ACC112 (cell line): ENCODE data around the gene METTL27.
"Not testable (repeated sequence)": the region's sequence is repeated elsewhere in the genome, so short reads cannot be mapped to it uniquely, and the experiment has no call there.

ENCODE experiments used
- H2AFZ ChIP-seq: fragments of 200-600 bp; sonication (generic); one replicate; pipeline ENCODE4 v1.6.0; 2017; ENCODE audit warnings: antibody characterized with exemption, low read length; ENCODE audit not compliant: unreplicated experiment
- H3K27ac ChIP-seq: fragments of 200-600 bp; sonication (generic); 2 replicates; pipeline ENCODE4 v1.5.1; 2014; ENCODE audit warnings: low read depth, mild to moderate bottlenecking, antibody characterized with exemption, low read length, moderate library complexity
- H3K27me3 ChIP-seq: fragments of 200-600 bp; sonication (generic); 2 replicates; pipeline ENCODE4 v1.6.1; 2014; ENCODE audit warnings: mild to moderate bottlenecking, antibody characterized with exemption, low read length, moderate library complexity, mixed read lengths; ENCODE audit not compliant: insufficient read depth
- H3K36me3 ChIP-seq: fragments of 200-600 bp; sonication (generic); 2 replicates; pipeline ENCODE4 v1.6.1; 2016; ENCODE audit warnings: mild to moderate bottlenecking, antibody characterized with exemption, low read length, moderate library complexity, mixed read lengths; ENCODE audit not compliant: insufficient read depth
- H3K4me1 ChIP-seq: fragments of 200-600 bp; sonication (generic); one replicate; pipeline ENCODE4 v1.6.1; 2016; ENCODE audit warnings: low read length, mixed read lengths; ENCODE audit not compliant: insufficient read depth, unreplicated experiment, control insufficient read depth
- H3K4me3 ChIP-seq: fragments of 200-600 bp; sonication (generic); 2 replicates; pipeline ENCODE4 v1.5.1; 2014; ENCODE audit warnings: mild to moderate bottlenecking, low read depth, low read length
- H3K79me2 ChIP-seq: fragments of 200-600 bp; sonication (generic); one replicate; pipeline ENCODE4 v1.6.0; 2016; ENCODE audit warnings: low read length; ENCODE audit not compliant: control insufficient read depth, unreplicated experiment, insufficient read depth

Gene METTL27

GRCh38 chr7:73842067-73842976, at the start of gene METTL27:
METTL27 (minus strand) TSS chr7:73842516; CDS start chr7:73842140, 376 bp downstream.
- peak within 1 kb of the TSS; percentile 91 for H2AFZ ChIP-seq
- no peaks in the 10 kb centered on the region for H3K36me3 ChIP-seq
- peak within 1 kb of the TSS; percentile 89 for H3K4me3 ChIP-seq
- no peaks in the 10 kb centered on the region for H3K79me2 ChIP-seq
- no peaks in the 10 kb centered on the region for H3K4me1 ChIP-seq
- H3K27ac ChIP-seq = no peak within 1 kb of the TSS
- no peaks in the 10 kb centered on the region for H3K27me3 ChIP-seq

GRCh38 chr7:73891178-73891885, 49.0 kb upstream of the METTL27 start:
- Histone ChIP-seq H3K4me3 (no peak overlapping the region), H3K27ac (no peak overlapping the region), H2AFZ (no peak overlapping the region), H3K79me2 (no peaks in the 10 kb centered on the region), H3K27me3 (no peaks in the 10 kb centered on the region), H3K36me3 (no peaks in the 10 kb centered on the region), H3K4me1 (peaks cover 41% of the 10 kb centered on the region)

GRCh38 chr7:73890555-73891147, 48.3 kb upstream of the METTL27 start:
- H3K27ac ChIP-seq = no peak overlapping the region

GRCh38 chr7:73888959-73889358, 46.6 kb upstream of the METTL27 start:
- no peaks in the 10 kb centered on the region for H3K36me3 ChIP-seq
- peaks cover 23% of the 10 kb centered on the region for H3K4me1 ChIP-seq
- no peaks in the 10 kb centered on the region for H3K27me3 ChIP-seq
- H3K79me2 ChIP-seq = no peaks in the 10 kb centered on the region
- H2AFZ ChIP-seq = no peak overlapping the region
- no peak overlapping the region for H3K27ac ChIP-seq
- no peak overlapping the region for H3K4me3 ChIP-seq

More at GRCh38 chr7:73890555-73891147, 48.3 kb upstream of the METTL27 start:
- no peak overlapping the region for H2AFZ ChIP-seq
- H3K4me1 ChIP-seq = peaks cover 39% of the 10 kb centered on the region
- no peak overlapping the region for H3K4me3 ChIP-seq
- H3K27me3 ChIP-seq = no peaks in the 10 kb centered on the region
- no peaks in the 10 kb centered on the region for H3K79me2 ChIP-seq
- no peaks in the 10 kb centered on the region for H3K36me3 ChIP-seq

- H3K4me1 ChIP-seq = peaks cover 11% of the 10 kb centered on the region
- H3K27me3 ChIP-seq = no peaks in the 10 kb centered on the region
- H2AFZ ChIP-seq = no peak overlapping the region
- no peaks in the 10 kb centered on the region for H3K79me2 ChIP-seq
- no peaks in the 10 kb centered on the region for H3K36me3 ChIP-seq
- H3K4me3 ChIP-seq = no peak overlapping the region
- no peak overlapping the region for H3K27ac ChIP-seq
These were observed 45.4 kb upstream of the METTL27 start for GRCh38 chr7:73887762-73888161.

GRCh38 chr7:73885975-73886798, 43.9 kb upstream of the METTL27 start:
- Histone ChIP-seq H2AFZ (no peak overlapping the region), H3K27me3 (peaks cover 7% of the 10 kb centered on the region; the same call in 1 of the 2 replicates), H3K79me2 (no peaks in the 10 kb centered on the region), H3K4me1 (peaks cover 8% of the 10 kb centered on the region), H3K27ac (no peak overlapping the region), H3K36me3 (no peaks in the 10 kb centered on the region), H3K4me3 (no peak overlapping the region)

GRCh38 chr7:73885433-73885974, 43.2 kb upstream of the METTL27 start:
- Histone ChIP-seq H3K27me3 (peaks cover 10% of the 10 kb centered on the region), H3K79me2 (no peaks in the 10 kb centered on the region), H3K4me1 (peaks cover 10% of the 10 kb centered on the region), H3K36me3 (no peaks in the 10 kb centered on the region), H3K27ac (no peak overlapping the region), H3K4me3 (no peak overlapping the region), H2AFZ (no peak overlapping the region)

- not testable (repeated sequence) for H3K36me3 ChIP-seq, H3K4me3 ChIP-seq, H2AFZ ChIP-seq, H3K79me2 ChIP-seq, H3K27ac ChIP-seq
- H3K27me3 ChIP-seq = peaks cover 10% of the 10 kb centered on the region
- H3K4me1 ChIP-seq = peaks cover 16% of the 10 kb centered on the region
These were observed 42.6 kb upstream of the METTL27 start for GRCh38 chr7:73884867-73885422.

GRCh38 chr7:73882047-73882402, 39.7 kb upstream of the METTL27 start:
- Histone ChIP-seq H3K79me2 (no peaks in the 10 kb centered on the region), H2AFZ (no peak overlapping the region), H3K4me1 (peaks cover 24% of the 10 kb centered on the region), H3K4me3 (no peak overlapping the region), H3K27me3 (peaks cover 10% of the 10 kb centered on the region), H3K36me3 (no peaks in the 10 kb centered on the region), H3K27ac (no peak overlapping the region)
